Stomach (tissue), 9 donors: ENCODE measurements around the gene ZNF417. TPM values are rescaled to one million over a fixed set of nuclear protein-coding genes. Genes with fewer than 3 reads are reported as not detected.
"Not testable (repeated sequence)": the region's sequence is repeated elsewhere in the genome, so short reads cannot be mapped to it uniquely, and the experiment has no call there.

Source experiments
- DNase-seq, 2 donors: peaks; one replicate each; pipeline versions ENCODE4 v3.0.0 to v3.0.0-alpha.2; 2013 to 2019
- H3K27ac ChIP-seq, 5 donors: fragments of 200-600 bp in 4 of 5; sonication (generic) in 4 of 5; one replicate each; pipeline ENCODE4 v1.5.1; 2013 to 2019; ENCODE audit warnings: mild to moderate bottlenecking in 1 of 5, moderate library complexity in 1 of 5
- H3K27me3 ChIP-seq, 3 donors: fragments of 200-600 bp; sonication (generic); one replicate each; pipeline ENCODE4 v1.5.1; 2017 to 2019; ENCODE audit warnings: mixed run types in 1 of 3
- H3K36me3 ChIP-seq, 4 donors: fragments of 200-600 bp; sonication (generic); 1 replicate in 3 of 4; 2 replicates in 1 of 4; pipeline ENCODE4 v1.5.1; 2016 to 2019
- H3K4me1 ChIP-seq, 4 donors: fragments of 200-600 bp; sonication (generic); one replicate each; pipeline ENCODE4 v1.5.1; 2016 to 2019
- H3K4me3 ChIP-seq, 4 donors: fragments of 200-600 bp; sonication (generic) in 3 of 4; one replicate each; pipeline ENCODE4 v1.5.1; 2016 to 2019; ENCODE audit warnings: mild to moderate bottlenecking in 1 of 4
- H3K9me3 ChIP-seq, 4 donors: fragments of 200-600 bp; sonication (generic); one replicate each; pipeline ENCODE4 v1.5.1; 2016 to 2019
- EP300 ChIP-seq: sonication (generic); formaldehyde crosslinking; IDR thresholded peaks from one replicate; pipeline ENCODE4 v1.6.1; 2017; ENCODE audit warnings: antibody characterized with exemption
- POLR2A ChIP-seq, 4 donors: fragments of 450-650 bp; IDR thresholded peaks; one replicate each; pipeline ENCODE4 v1.6.1; 2016; ENCODE audit warnings: antibody characterized with exemption in 4 of 4, control low read depth in 2 of 4, mild to moderate bottlenecking in 1 of 4, moderate library complexity in 1 of 4
- POLR2AphosphoS5 ChIP-seq, 3 donors: sonication (generic); formaldehyde crosslinking; IDR thresholded peaks; one replicate each; pipeline ENCODE4 v1.6.1; 2016; ENCODE audit warnings: antibody characterized with exemption in 3 of 3
- WGBS, 5 donors: extraction: QIAGEN DNeasy Blood & Tissue Kit in 3 of 5; methylation state at CpG; one replicate each; pipeline versions ENCODE4 v1.1.5 to v1.1.7; 2013 to 2018; 5-methylcytosine and 5-hydroxymethylcytosine counted together
- intact Hi-C: fragments of 100-400 bp; cut with DNase I; formaldehyde crosslinking; loops from one replicate; pipeline ENCODE4 v1.15.1; 2023; ENCODE audit warnings: low total_unique reads
- polyA plus RNA-seq, 3 donors: library from polyadenylated mRNA; stranded (reverse); fragments of 200-250 nt; gene quantifications; one replicate each; pipeline ENCODE4 v1.2.3, GENCODE V29; 2013
- total RNA-seq, 5 donors: library from RNA; depleted of rRNA; stranded (reverse); fragments of >200 nt; gene quantifications; one replicate each; pipeline versions ENCODE4 v1.1.0 to v1.2.3, GENCODE V29; 2014 to 2016
- TF ChIP-seq, protein P1 (sequence below), 7 experiments: fragments of 450-650 bp in 4 of 7; fragments of 200-600 bp in 3 of 7; sonication (generic) in 3 of 7; IDR thresholded peaks; one replicate each; pipeline ENCODE4 v1.5.1; 2016 to 2019; ENCODE audit warnings: antibody characterized with exemption in 7 of 7, control low read depth in 2 of 7, mild to moderate bottlenecking in 1 of 7
- donor health status: healthy with polysubstance abuse.
- donor health status: Bipolar disorder and iron deficiency.
- donor health status: healthy.

Gene ZNF417
- total and polyA plus RNA-seq, 8 donors: 1.2 to 38.8 (median 19.4) TPM

DNA sequence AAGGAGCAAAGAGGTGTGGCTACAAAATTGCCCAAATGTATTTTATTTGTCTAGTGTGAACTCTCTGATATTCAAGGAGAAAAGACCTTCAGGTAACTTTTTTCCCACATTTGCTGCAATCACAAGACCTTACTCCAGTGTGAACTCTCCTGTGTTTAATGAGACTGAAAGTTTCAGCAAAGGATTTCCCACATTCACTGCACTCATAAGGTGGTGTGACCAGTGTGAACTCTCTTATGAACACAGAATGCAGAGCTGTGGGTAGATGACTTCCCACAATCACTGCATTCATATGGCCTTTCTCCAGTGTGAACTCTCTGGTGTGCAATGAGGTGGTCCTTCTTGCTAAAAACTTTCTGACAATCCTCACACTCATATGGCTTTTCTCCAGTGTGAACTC is 43.9 kb downstream of the ZNF417 start:
- no peaks in the 10 kb centered on the region for H3K27me3 ChIP-seq
- intact Hi-C loops: no loop called here
- H3K9me3 ChIP-seq: peaks cover 82 to 98% (median 89%) of the 10 kb centered on the region in 4 donors
- no peak overlapping the region for H3K27ac ChIP-seq
- no peak for DNase-seq
- no peaks in the 10 kb centered on the region for H3K4me1 ChIP-seq
- peaks cover 21 to 57% (median 35%) of the 10 kb centered on the region in 4 donors for H3K36me3 ChIP-seq
- TF ChIP-seq POLR2AphosphoS5 (IDR thresholded peaks at IDR 0.05) (no peak), POLR2A (IDR thresholded peaks at IDR 0.05) (no peak), EP300 (no peak)
- TF ChIP-seq, protein P1, sequence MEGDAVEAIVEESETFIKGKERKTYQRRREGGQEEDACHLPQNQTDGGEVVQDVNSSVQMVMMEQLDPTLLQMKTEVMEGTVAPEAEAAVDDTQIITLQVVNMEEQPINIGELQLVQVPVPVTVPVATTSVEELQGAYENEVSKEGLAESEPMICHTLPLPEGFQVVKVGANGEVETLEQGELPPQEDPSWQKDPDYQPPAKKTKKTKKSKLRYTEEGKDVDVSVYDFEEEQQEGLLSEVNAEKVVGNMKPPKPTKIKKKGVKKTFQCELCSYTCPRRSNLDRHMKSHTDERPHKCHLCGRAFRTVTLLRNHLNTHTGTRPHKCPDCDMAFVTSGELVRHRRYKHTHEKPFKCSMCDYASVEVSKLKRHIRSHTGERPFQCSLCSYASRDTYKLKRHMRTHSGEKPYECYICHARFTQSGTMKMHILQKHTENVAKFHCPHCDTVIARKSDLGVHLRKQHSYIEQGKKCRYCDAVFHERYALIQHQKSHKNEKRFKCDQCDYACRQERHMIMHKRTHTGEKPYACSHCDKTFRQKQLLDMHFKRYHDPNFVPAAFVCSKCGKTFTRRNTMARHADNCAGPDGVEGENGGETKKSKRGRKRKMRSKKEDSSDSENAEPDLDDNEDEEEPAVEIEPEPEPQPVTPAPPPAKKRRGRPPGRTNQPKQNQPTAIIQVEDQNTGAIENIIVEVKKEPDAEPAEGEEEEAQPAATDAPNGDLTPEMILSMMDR (IDR thresholded peaks at IDR 0.05): no peak
- no peak overlapping the region for H3K4me3 ChIP-seq

DNA sequence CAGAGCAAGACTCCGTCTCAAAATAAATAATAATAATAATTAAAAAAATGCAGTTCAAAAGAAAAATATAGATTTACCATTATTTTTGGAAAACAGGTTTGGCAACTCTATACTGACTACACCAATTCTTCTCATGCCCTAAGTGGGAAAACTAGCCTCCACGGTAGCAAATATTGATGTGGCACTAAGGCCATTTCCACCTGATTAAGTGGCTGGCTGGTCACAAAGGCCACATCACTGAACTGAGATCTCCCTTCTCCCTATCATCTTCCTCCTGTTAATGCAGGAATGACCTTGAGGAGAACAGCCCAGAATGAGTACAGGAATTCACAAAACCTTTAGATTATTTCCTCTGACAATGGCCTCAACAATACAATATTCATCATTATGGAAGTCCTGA is 46.2 kb downstream of the ZNF417 start:
- peaks cover 82 to 98% (median 92%) of the 10 kb centered on the region in 4 donors for H3K9me3 ChIP-seq
- WGBS, 5 donors: 90 to 98% (median 92%) methylated on average over 2 of the region's 2 CpGs
- TF ChIP-seq, protein P1 (IDR thresholded peaks at IDR 0.05): no peak
- TF ChIP-seq POLR2A (IDR thresholded peaks at IDR 0.05) (no peak), EP300 (no peak), POLR2AphosphoS5 (IDR thresholded peaks at IDR 0.05) (no peak)

DNA sequence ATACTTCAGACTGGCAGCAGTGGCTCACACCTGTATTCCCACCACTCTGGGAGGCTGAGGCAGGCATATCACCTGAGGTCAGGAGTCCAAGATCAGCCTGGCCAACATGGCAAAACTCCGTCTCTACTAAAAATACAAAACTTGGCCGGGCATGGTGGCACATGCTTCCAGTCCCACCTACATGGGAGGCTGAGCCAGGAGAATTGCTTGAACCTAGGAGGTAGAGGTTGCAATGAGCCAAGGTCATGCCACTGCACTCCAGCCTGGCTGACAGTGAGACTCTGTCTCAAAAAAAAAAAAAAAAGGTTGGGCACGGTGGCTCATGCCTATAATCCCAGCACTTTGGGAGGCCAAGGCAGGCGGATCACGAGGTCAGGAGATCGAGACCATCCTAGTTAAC is 46.7 kb downstream of the ZNF417 start:
- peaks cover 81 to 100% (median 94%) of the 10 kb centered on the region in 4 donors for H3K9me3 ChIP-seq
- H3K4me3 ChIP-seq, H3K27ac ChIP-seq, DNase-seq, H3K4me1 ChIP-seq, H3K27me3 ChIP-seq, intact Hi-C loops: not testable (repeated sequence)
- peaks cover 41 to 60% (median 50%) of the 10 kb centered on the region in 4 donors for H3K36me3 ChIP-seq
- WGBS, 5 donors: 92 to 99% (median 96%) methylated on average over 5 to 6 of the region's 6 CpGs

More for the DNA sequence above, 46.2 kb downstream of the ZNF417 start:
- Histone ChIP-seq H3K27me3 (no peaks in the 10 kb centered on the region), H3K27ac (no peak overlapping the region), H3K4me1 (no peaks in the 10 kb centered on the region), H3K4me3 (no peak overlapping the region), H3K36me3 (peaks cover 36 to 57% (median 45%) of the 10 kb centered on the region in 4 donors)
- no peak for DNase-seq
- intact Hi-C loops: no loop called here

DNA sequence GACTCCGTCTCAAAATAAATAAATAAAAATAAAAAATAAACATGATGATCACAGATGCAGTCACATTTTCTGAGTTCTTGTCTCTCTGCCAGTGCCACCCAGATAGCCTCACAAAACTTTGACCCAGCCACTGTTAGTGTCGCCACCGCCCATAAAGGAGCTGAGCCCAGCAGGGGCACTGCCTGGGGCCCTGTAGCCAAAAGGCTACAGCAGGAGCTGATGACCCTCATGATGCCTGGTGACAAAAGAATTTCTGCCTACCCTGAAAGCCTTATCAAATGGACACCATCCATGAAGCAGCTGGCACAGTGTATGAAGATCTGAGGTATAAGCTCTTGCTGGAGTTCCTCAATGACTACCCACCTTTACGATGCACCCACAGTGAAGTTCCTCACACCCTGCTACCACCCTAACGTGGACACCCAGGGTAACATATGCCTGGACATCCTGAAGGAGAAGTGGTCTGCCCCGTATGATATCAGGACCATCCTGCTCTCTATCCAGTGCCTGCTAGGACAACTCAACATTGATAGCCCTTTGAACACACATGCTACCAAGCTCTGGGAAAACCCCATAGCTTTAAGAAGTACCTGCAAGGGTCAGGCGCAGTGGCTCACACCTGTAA is 48.4 kb downstream of the ZNF417 start:
- WGBS, 5 donors: 95 to 97% (median 96%) methylated on average over 7 of the region's 7 CpGs
- no peak for DNase-seq
- H3K4me3 ChIP-seq: no peak overlapping the region
- H3K9me3 ChIP-seq: peaks cover 69 to 99% (median 92%) of the 10 kb centered on the region in 4 donors
- intact Hi-C loops: no loop called here
- TF ChIP-seq, protein P1 (IDR thresholded peaks at IDR 0.05): no peak
- TF ChIP-seq EP300 (no peak), POLR2A (IDR thresholded peaks at IDR 0.05) (no peak), POLR2AphosphoS5 (IDR thresholded peaks at IDR 0.05) (no peak)
- H3K36me3 ChIP-seq: peaks cover 50 to 62% (median 58%) of the 10 kb centered on the region in 4 donors
- no peak overlapping the region for H3K27ac ChIP-seq
- H3K27me3 ChIP-seq: no peaks in the 10 kb centered on the region
- H3K4me1 ChIP-seq: no peaks in the 10 kb centered on the region

Other genes with a start within 250 kb of the ZNF417 start
- gene ZSCAN4, start 247.7 kb downstream of the ZNF417 start, total RNA-seq: 1 to 10 TPM in 1 of 5 donors, not detected in 4; 1.5 TPM
- under 1 TPM in 2 of 3 donors, not detected in 1; 0.05 to 0.76 TPM for gene ZSCAN4, start 247.7 kb downstream of the ZNF417 start, polyA plus RNA-seq
- 10 to 100 TPM in 2 of 5 donors, 1 to 10 TPM in 1, under 1 TPM in 1, not detected in 1; 0.87 to 18.7 (median 10.1) TPM for gene ZNF551, start 234.6 kb downstream of the ZNF417 start, total RNA-seq
- 1 to 10 TPM in 2 of 3 donors, under 1 TPM in 1; 1.00 to 1.8 (median 1.6) TPM for gene ZNF551, start 234.6 kb downstream of the ZNF417 start, polyA plus RNA-seq
- 10 to 100 TPM in 1 of 5 donors, under 1 TPM in 2, not detected in 2; 0.45 to 21.8 (median 0.58) TPM for gene ZNF154, start 207.4 kb downstream of the ZNF417 start, total RNA-seq
- 1 to 10 TPM in 1 of 3 donors, under 1 TPM in 2; 0.25 to 2.3 (median 0.61) TPM for gene ZNF154, start 207.4 kb downstream of the ZNF417 start, polyA plus RNA-seq
- 10 to 100 TPM in 3 of 5 donors, 1 to 10 TPM in 1, under 1 TPM in 1; 0.58 to 33.3 (median 13.0) TPM for gene ZNF671, start 189.0 kb downstream of the ZNF417 start, total RNA-seq
- gene ZNF671, start 189.0 kb downstream of the ZNF417 start, polyA plus RNA-seq: 1 to 10 TPM in 2 of 3 donors, under 1 TPM in 1; 0.75 to 3.4 (median 1.2) TPM
- gene ZNF776, start 169.8 kb downstream of the ZNF417 start, total RNA-seq: 10 to 100 TPM; 11.1 to 72.0 (median 27.7) TPM
- gene ZNF776, start 169.8 kb downstream of the ZNF417 start, polyA plus RNA-seq: 1 to 10 TPM; 1.9 to 4.4 (median 2.9) TPM
- 10 to 100 TPM in 2 of 5 donors, 1 to 10 TPM in 2, not detected in 1; 7.5 to 46.4 (median 13.0) TPM for gene ZNF586, start 146.9 kb downstream of the ZNF417 start, total RNA-seq
- 1 to 10 TPM; 5.5 to 7.2 (median 5.7) TPM for gene ZNF586, start 146.9 kb downstream of the ZNF417 start, polyA plus RNA-seq
- 10 to 100 TPM; 17.7 to 84.4 (median 69.4) TPM for gene ZNF552, start 101.7 kb downstream of the ZNF417 start, total RNA-seq
- 10 to 100 TPM in 2 of 3 donors, 1 to 10 TPM in 1; 9.6 to 15.5 (median 11.8) TPM for gene ZNF552, start 101.7 kb downstream of the ZNF417 start, polyA plus RNA-seq
- gene ZNF587B, start 86.3 kb downstream of the ZNF417 start, total RNA-seq: 10 to 100 TPM in 4 of 5 donors, not detected in 1; 10.4 to 60.6 (median 18.4) TPM
- 1 to 10 TPM; 3.0 to 5.2 (median 3.4) TPM for gene ZNF587B, start 86.3 kb downstream of the ZNF417 start, polyA plus RNA-seq
- 10 to 100 TPM; 18.0 to 52.7 (median 26.4) TPM for gene ZNF587, start 66.7 kb downstream of the ZNF417 start, total RNA-seq
- gene ZNF587, start 66.7 kb downstream of the ZNF417 start, polyA plus RNA-seq: 10 to 100 TPM in 1 of 3 donors, 1 to 10 TPM in 2; 2.7 to 14.5 (median 4.4) TPM
- gene ZNF814, start 27.6 kb downstream of the ZNF417 start, total RNA-seq: 10 to 100 TPM in 3 of 5 donors, 1 to 10 TPM in 1, under 1 TPM in 1; 0.45 to 31.0 (median 10.3) TPM
- 1 to 10 TPM; 1.5 to 6.2 (median 3.8) TPM for gene ZNF814, start 27.6 kb downstream of the ZNF417 start, polyA plus RNA-seq
- gene ZNF418, start 18.8 kb upstream of the ZNF417 start, total RNA-seq: 10 to 100 TPM in 4 of 5 donors, not detected in 1; 12.5 to 55.4 (median 32.7) TPM
- gene ZNF418, start 18.8 kb upstream of the ZNF417 start, polyA plus RNA-seq: 1 to 10 TPM; 1.1 to 4.5 (median 3.2) TPM
- gene ZNF256, start 31.1 kb upstream of the ZNF417 start, total RNA-seq: 10 to 100 TPM in 1 of 5 donors, 1 to 10 TPM in 1, under 1 TPM in 1, not detected in 2; 0.89 to 15.4 (median 2.5) TPM
- 1 to 10 TPM; 1.4 to 3.5 (median 1.8) TPM for gene ZNF256, start 31.1 kb upstream of the ZNF417 start, polyA plus RNA-seq
- not detected for gene C19orf18, start 57.9 kb upstream of the ZNF417 start, total RNA-seq
- 1 to 10 TPM; 2.1 to 4.0 (median 3.2) TPM for gene C19orf18, start 57.9 kb upstream of the ZNF417 start, polyA plus RNA-seq
- gene ZNF606, start 86.2 kb upstream of the ZNF417 start, total RNA-seq: 10 to 100 TPM in 3 of 5 donors, 1 to 10 TPM in 2; 5.8 to 35.2 (median 18.0) TPM
- 1 to 10 TPM; 1.2 to 6.3 (median 5.2) TPM for gene ZNF606, start 86.2 kb upstream of the ZNF417 start, polyA plus RNA-seq
- gene ZSCAN1, start 117.4 kb upstream of the ZNF417 start, total RNA-seq: under 1 TPM in 1 of 5 donors, not detected in 4; 0.92 TPM
- under 1 TPM in 2 of 3 donors, not detected in 1; 0.20 to 0.44 TPM for gene ZSCAN1, start 117.4 kb upstream of the ZNF417 start, polyA plus RNA-seq
- 10 to 100 TPM in 1 of 5 donors, 1 to 10 TPM in 3, not detected in 1; 3.5 to 16.3 (median 7.6) TPM for gene ZNF135, start 142.7 kb upstream of the ZNF417 start, total RNA-seq
- 1 to 10 TPM; 1.6 to 4.9 (median 2.7) TPM for gene ZNF135, start 142.7 kb upstream of the ZNF417 start, polyA plus RNA-seq
- gene ZSCAN18, start 181.6 kb upstream of the ZNF417 start, total RNA-seq: 100 to 1,000 TPM in 1 of 5 donors, 10 to 100 TPM in 4; 27.0 to 327 (median 60.6) TPM
- gene ZSCAN18, start 181.6 kb upstream of the ZNF417 start, polyA plus RNA-seq: 10 to 100 TPM; 15.5 to 50.3 (median 35.4) TPM
- 10 to 100 TPM in 1 of 5 donors, 1 to 10 TPM in 3, under 1 TPM in 1; 0.58 to 18.2 (median 4.9) TPM for gene ZNF329, start 234.2 kb upstream of the ZNF417 start, total RNA-seq
- 1 to 10 TPM; 3.3 to 3.9 (median 3.4) TPM for gene ZNF329, start 234.2 kb upstream of the ZNF417 start, polyA plus RNA-seq